ENCODE data around the gene PIGU. TPM values are rescaled to one million over a fixed set of nuclear protein-coding genes. Genes with fewer than 3 reads are reported as not detected.

The PIGU gene
- polyA plus RNA-seq, 3 donors = 5.8 to 11.3 (median 10.9) TPM

- H3K4me3 ChIP-seq (replicated peaks in 1 of 3; ENCODE audit: low read depth in 2 of 3, low read length in 3 of 3) = peak overlapping the region in 1 of 3 experiments; percentile 87
- WGBS (ENCODE audit: insufficient coverage) = 95% methylated on average over 8 of the region's 9 CpGs
- no peaks in the 10 kb centered on the region for H3K9me3 Mint-ChIP-seq
These were observed 34.1 kb upstream of the PIGU start for GRCh38 chr20:34710861-34711574.

GRCh38 chr20:34710568-34710839, 33.6 kb upstream of the PIGU start:
- H3K4me1 ChIP-seq (ENCODE audit: control insufficient read depth in 1 of 2, insufficient read depth in 2 of 2, low read length in 2 of 2) = peaks cover 21 to 34% of the 10 kb centered on the region in 2 donors

More at GRCh38 chr20:34710861-34711574, 34.1 kb upstream of the PIGU start:
- Histone ChIP-seq H3K9me3 (replicated peaks in 1 of 2; ENCODE audit: control insufficient read depth in 1 of 2, insufficient read depth in 1 of 2, low read length in 2 of 2) (no peaks in the 10 kb centered on the region), H3K4me2 (replicated peaks; ENCODE audit: extremely low read depth, low read length, poor library complexity, severe bottlenecking) (peak overlapping the region; percentile 89), H2AFZ (ENCODE audit: insufficient read depth, low read depth, low read length, poor library complexity, severe bottlenecking) (no peak overlapping the region), H3K79me2 (ENCODE audit: insufficient read depth, low read length) (no peaks in the 10 kb centered on the region), H4K20me1 (ENCODE audit: insufficient read depth, low read length) (peaks cover 5% of the 10 kb centered on the region), H3K36me3 (replicated peaks in 1 of 2; ENCODE audit: control insufficient read depth in 1 of 2, insufficient read depth in 2 of 2, low read length in 2 of 2) (peaks cover 24 to 34% of the 10 kb centered on the region in 2 donors), H3K27me3 (ENCODE audit: control insufficient read depth in 2 of 2, insufficient read depth in 2 of 2, low read length in 2 of 2) (peaks cover 6 to 14% of the 10 kb centered on the region in 2 donors), H3K9ac (ENCODE audit: insufficient read depth, low read length, poor library complexity, severe bottlenecking) (no peak overlapping the region), H3K27ac (ENCODE audit: low read depth in 1 of 2, low read length in 2 of 2) (no peak overlapping the region), H3K4me1 (ENCODE audit: control insufficient read depth in 1 of 2, insufficient read depth in 2 of 2, low read length in 2 of 2) (peaks cover 21 to 32% of the 10 kb centered on the region in 2 donors)
- Mint-ChIP-seq H3K27ac (peak overlapping the region in 5 of 7 donors; percentile 11 to 41 (median 25)), H3K27me3 (ENCODE audit: low read depth in 3 of 3) (peaks cover 20 to 29% (median 20%) of the 10 kb centered on the region in 3 donors), H3K4me1 (peaks cover 25% of the 10 kb centered on the region), H3K36me3 (peaks cover 36 to 44% of the 10 kb centered on the region in 2 donors), H3K4me3 (peak overlapping the region; percentile 79 to 96)
- no peak for DNase-seq
- intact Hi-C loops (cut with micrococcal nuclease) = loop anchor here in 1 of 2 donors (5.0 kb wide), 2 partner anchors 34 to 169 kb away; partner anchors contain the start of gene PIGU
- TF ChIP-seq CTCF (IDR thresholded peaks at IDR 0.05) = no peak

More at GRCh38 chr20:34710568-34710839, 33.6 kb upstream of the PIGU start:
- Histone ChIP-seq H3K36me3 (replicated peaks in 1 of 2; ENCODE audit: control insufficient read depth in 1 of 2, insufficient read depth in 2 of 2, low read length in 2 of 2) (peaks cover 19 to 28% of the 10 kb centered on the region in 2 donors), H2AFZ (ENCODE audit: insufficient read depth, low read depth, low read length, poor library complexity, severe bottlenecking) (no peak overlapping the region), H3K4me3 (replicated peaks in 1 of 3; ENCODE audit: low read depth in 2 of 3, low read length in 3 of 3) (peak overlapping the region in 1 of 3 experiments; percentile 87), H3K79me2 (ENCODE audit: insufficient read depth, low read length) (no peaks in the 10 kb centered on the region), H3K27me3 (ENCODE audit: control insufficient read depth in 2 of 2, insufficient read depth in 2 of 2, low read length in 2 of 2) (peaks cover 6 to 14% of the 10 kb centered on the region in 2 donors), H3K9ac (ENCODE audit: insufficient read depth, low read length, poor library complexity, severe bottlenecking) (no peak overlapping the region), H4K20me1 (ENCODE audit: insufficient read depth, low read length) (peaks cover 5% of the 10 kb centered on the region), H3K9me3 (replicated peaks in 1 of 2; ENCODE audit: control insufficient read depth in 1 of 2, insufficient read depth in 1 of 2, low read length in 2 of 2) (no peaks in the 10 kb centered on the region), H3K4me2 (replicated peaks; ENCODE audit: extremely low read depth, low read length, poor library complexity, severe bottlenecking) (peak overlapping the region; percentile 89), H3K27ac (ENCODE audit: low read depth in 1 of 2, low read length in 2 of 2) (no peak overlapping the region)
- intact Hi-C loops (cut with micrococcal nuclease) = loop anchor here in 1 of 2 donors (5.0 kb wide), 2 partner anchors 33 to 168 kb away; partner anchors contain the start of gene PIGU
- H3K27ac Mint-ChIP-seq = peak overlapping the region in 2 of 7 donors; percentile 32 to 41
- no peaks in the 10 kb centered on the region for H3K9me3 Mint-ChIP-seq
- no peak for TF ChIP-seq CTCF (IDR thresholded peaks at IDR 0.05)
- peaks cover 28% of the 10 kb centered on the region for H3K4me1 Mint-ChIP-seq
- H3K27me3 Mint-ChIP-seq (ENCODE audit: low read depth in 3 of 3) = peaks cover 20 to 29% (median 24%) of the 10 kb centered on the region in 3 donors
- no peak for DNase-seq
- peaks cover 32 to 40% of the 10 kb centered on the region in 2 donors for H3K36me3 Mint-ChIP-seq
- peak overlapping the region; percentile 79 to 96 for H3K4me3 Mint-ChIP-seq
